Esophagus (tissue), 2 donors: ENCODE results near the gene RAD23A. TPM values are rescaled to one million over a fixed set of nuclear protein-coding genes. Genes with fewer than 3 reads are reported as not detected.
A peak's percentile ranks its signal among the peaks of the same experiment; 100 is the strongest.
"Not testable (repeated sequence)": the region's sequence is repeated elsewhere in the genome, so short reads cannot be mapped to it uniquely, and the experiment has no call there.

Experiments used
- H3K27ac ChIP-seq, 2 donors: one replicate each; pipeline ENCODE4 v1.5.1; 2013; ENCODE audit warnings: low read depth in 2 of 2, mild to moderate bottlenecking in 2 of 2, inconsistent platforms in 1 of 2, low read length in 1 of 2, moderate library complexity in 1 of 2
- H3K27me3 ChIP-seq, 2 donors: one replicate each; pipeline ENCODE4 v1.6.1; 2013; ENCODE audit warnings: low read length in 2 of 2, control low read depth in 1 of 2, mild to moderate bottlenecking in 1 of 2; ENCODE audit not compliant: insufficient read depth in 2 of 2, control insufficient read depth in 1 of 2
- H3K36me3 ChIP-seq, 2 donors: one replicate each; pipeline ENCODE4 v1.6.1; 2013; ENCODE audit warnings: low read length in 1 of 2; ENCODE audit not compliant: control insufficient read depth in 2 of 2, insufficient read depth in 2 of 2
- H3K4me1 ChIP-seq, 2 donors: one replicate each; pipeline ENCODE4 v1.6.1; 2013; ENCODE audit warnings: low read length in 1 of 2; ENCODE audit not compliant: control insufficient read depth in 2 of 2, insufficient read depth in 2 of 2
- H3K4me3 ChIP-seq, 2 donors: one replicate each; pipeline ENCODE4 v1.5.1; 2013; ENCODE audit warnings: low read length in 2 of 2, mild to moderate bottlenecking in 2 of 2, low read depth in 1 of 2, moderate library complexity in 1 of 2
- H3K9me3 ChIP-seq, 2 donors: one replicate each; pipeline ENCODE4 v1.6.1; 2013; ENCODE audit warnings: mild to moderate bottlenecking in 2 of 2, low read depth in 1 of 2, low read length in 1 of 2, moderate library complexity in 1 of 2; ENCODE audit not compliant: control insufficient read depth in 2 of 2, insufficient read depth in 1 of 2
- WGBS, 2 donors: extraction: QIAGEN DNeasy Blood & Tissue Kit; methylation state at CpG; one replicate each; pipeline ENCODE4 v1.1.7; 2013; 5-methylcytosine and 5-hydroxymethylcytosine counted together
- polyA plus RNA-seq, 2 donors: library from polyadenylated mRNA; stranded (reverse); fragments of 200-250 nt; gene quantifications; one replicate each; pipeline ENCODE4 v1.2.3, GENCODE V29; 2013
- donor health status: healthy with polysubstance abuse.
- donor health status: Bipolar disorder and iron deficiency.

The RAD23A gene
- polyA plus RNA-seq, 2 donors, result 73.9 to 81.0 TPM

DNA sequence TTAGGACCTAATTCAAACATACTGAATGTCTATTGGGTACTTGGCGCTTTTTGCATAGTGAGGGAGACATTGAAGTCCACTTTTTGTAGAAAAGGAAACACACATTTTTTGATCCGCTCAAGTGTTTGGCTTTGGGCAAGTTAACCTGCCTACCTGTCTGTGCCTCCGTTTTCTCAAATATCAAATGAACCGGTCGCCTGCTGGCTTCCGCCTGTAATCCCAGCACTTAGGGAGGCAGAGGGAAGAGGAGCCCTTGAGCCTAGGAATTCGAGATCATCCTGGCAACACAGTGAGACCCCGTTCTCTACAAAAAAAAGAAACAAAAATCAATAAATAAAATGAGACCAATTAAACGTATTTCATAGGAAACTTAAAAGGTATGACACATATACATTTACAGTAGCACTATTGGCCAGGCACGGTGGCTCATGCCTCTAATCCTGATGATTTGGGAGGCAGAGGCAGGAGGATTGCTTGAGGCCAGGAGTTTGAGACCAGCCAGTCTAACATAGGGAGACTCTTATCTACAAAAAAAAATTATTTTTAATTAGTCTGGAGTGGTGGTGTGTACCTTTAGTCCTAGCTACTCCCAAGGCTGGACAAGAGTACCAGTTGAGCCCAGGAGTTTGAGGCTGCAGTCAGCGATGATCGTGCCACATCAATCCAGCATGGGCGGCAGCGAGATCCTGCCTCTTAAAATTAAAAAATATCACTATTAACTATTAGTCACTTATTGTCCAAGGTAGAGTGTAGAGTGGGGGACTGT is 1.3 kb downstream of the RAD23A start:
- no peaks in the 10 kb centered on the region for H3K9me3 ChIP-seq
- peaks cover 23 to 48% of the 10 kb centered on the region in 2 donors for H3K36me3 ChIP-seq
- H3K27me3 ChIP-seq, result no peaks in the 10 kb centered on the region
- H3K27ac ChIP-seq, result peak overlapping the region; percentile 36 to 98
- peaks cover 2 to 6% of the 10 kb centered on the region in 2 donors for H3K4me1 ChIP-seq
- 52 to 59% methylated on average over 14 of the region's 14 CpGs for WGBS, 2 donors
- H3K4me3 ChIP-seq, result peak overlapping the region; percentile 74 to 86

DNA sequence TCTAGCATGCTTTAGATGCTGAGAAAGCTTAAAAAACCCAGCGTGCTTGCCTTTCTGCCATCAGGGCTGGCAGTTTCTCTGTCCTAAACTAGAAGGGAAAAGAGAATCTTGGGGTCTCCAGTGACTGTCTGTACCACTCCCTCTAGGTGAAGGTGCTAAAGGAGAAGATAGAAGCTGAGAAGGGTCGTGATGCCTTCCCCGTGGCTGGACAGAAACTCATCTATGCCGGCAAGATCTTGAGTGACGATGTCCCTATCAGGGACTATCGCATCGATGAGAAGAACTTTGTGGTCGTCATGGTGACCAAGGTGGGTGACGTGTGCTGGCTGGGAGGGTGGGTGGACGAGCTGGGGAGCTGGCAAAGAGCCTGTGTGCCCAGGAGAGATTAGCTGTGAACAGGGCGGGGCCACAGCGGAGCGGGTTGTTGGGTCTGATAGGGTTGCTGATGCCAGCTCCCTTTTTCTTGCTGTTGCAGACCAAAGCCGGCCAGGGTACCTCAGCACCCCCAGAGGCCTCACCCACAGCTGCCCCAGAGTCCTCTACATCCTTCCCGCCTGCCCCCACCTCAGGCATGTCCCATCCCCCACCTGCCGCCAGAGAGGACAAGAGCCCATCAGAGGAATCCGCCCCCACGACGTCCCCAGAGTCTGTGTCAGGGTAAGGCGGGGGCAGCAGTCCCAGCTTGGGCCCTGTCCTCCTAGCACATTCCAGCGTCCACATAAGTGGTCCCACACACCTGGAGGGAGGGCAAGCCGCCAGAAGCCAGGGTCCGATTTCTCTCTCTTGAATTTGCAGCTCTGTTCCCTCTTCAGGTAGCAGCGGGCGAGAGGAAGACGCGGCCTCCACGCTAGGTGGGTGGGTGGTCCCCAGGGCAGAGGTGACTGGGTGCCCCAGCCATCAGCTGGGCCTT is 2.3 kb downstream of the RAD23A start:
- WGBS, 2 donors, result 80 to 83% methylated on average over 27 to 28 of the region's 28 CpGs
- Histone ChIP-seq H3K27ac (no peak overlapping the region), H3K9me3 (no peaks in the 10 kb centered on the region), H3K4me1 (peaks cover 2 to 6% of the 10 kb centered on the region in 2 donors), H3K36me3 (peaks cover 26 to 48% of the 10 kb centered on the region in 2 donors), H3K27me3 (no peaks in the 10 kb centered on the region), H3K4me3 (no peak overlapping the region)

GRCh38 chr19:12948612-12949362 is 3.1 kb downstream of the RAD23A start:
- H3K4me3 ChIP-seq, result no peak overlapping the region
- H3K4me1 ChIP-seq, result peaks cover 2 to 10% of the 10 kb centered on the region in 2 donors
- H3K36me3 ChIP-seq, result peaks cover 23 to 43% of the 10 kb centered on the region in 2 donors
- no peaks in the 10 kb centered on the region for H3K27me3 ChIP-seq
- no peaks in the 10 kb centered on the region for H3K9me3 ChIP-seq
- 84 to 91% methylated on average over 30 of the region's 30 CpGs for WGBS, 2 donors
- H3K27ac ChIP-seq, result no peak overlapping the region

DNA sequence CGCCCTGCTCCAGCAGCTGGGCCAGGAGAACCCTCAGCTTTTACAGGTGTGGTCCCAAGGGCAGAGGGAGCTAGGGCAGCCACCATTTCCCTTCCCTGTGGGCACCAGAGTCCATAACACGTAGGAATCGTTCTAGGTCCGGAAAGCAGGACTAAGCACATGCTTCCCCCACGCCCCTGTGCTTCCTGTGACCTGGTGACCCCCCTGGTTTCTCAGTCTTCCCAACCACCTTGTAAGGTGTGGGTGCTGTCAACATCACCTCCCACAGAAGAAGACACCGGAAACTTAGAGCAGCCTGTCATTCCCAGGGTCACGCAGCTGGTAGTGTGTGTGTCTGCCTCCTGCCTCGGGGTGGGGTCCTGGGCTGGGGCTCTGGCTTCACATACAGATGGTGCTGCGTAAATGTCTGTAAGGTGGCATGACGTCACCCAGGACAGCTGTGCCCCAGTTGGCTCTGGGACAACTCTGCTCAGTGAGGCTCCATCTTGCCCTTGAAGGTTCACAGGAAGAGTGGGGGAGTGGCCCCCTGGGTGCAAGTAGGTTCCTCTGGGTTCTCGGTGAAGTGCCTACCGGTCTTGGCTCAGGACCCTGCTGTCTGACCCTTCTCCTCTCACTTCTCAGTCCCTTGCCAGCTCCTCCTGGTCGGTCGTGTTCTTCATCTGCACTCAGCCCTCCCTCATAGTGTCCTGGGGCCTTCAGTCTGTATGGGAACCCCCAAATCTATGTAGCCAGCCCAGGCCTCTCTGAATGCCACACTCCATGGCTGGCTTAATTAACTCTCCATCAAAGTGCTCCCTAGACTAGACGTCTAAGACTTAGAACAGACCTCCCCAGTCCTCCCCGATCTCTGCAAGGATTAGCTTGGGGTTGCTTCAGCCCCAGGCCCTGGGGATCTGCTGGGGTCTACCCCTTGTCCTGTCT is 4.0 kb downstream of the RAD23A start:
- Histone ChIP-seq H3K4me3 (no peak overlapping the region), H3K27me3 (no peaks in the 10 kb centered on the region), H3K27ac (no peak overlapping the region), H3K4me1 (peaks cover 5 to 15% of the 10 kb centered on the region in 2 donors), H3K9me3 (no peaks in the 10 kb centered on the region), H3K36me3 (peaks cover 21 to 40% of the 10 kb centered on the region in 2 donors)
- WGBS, 2 donors, result 81 to 86% methylated on average over 16 of the region's 16 CpGs

DNA sequence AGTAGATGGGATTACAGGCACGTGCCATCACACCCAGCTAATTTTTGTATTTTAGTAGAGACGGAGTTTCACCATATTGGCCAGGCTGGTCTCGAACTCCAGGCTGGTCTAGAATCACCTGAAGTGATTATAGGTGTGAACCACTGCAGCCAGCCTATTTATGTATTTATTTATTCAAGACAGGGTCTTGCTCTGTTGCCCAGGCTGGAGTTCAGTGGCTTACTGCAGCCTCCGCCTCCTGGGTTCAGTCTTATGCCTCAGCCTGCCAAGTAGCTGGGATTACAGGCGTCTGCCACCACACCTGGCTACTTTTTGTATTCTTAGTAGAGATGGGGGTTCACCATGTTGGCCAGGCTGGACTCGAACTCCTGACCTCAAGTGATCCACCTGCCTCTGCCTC is 6.4 kb downstream of the RAD23A start:
- not testable (repeated sequence) for H3K9me3 ChIP-seq, H3K27me3 ChIP-seq, H3K4me3 ChIP-seq
- Histone ChIP-seq H3K4me1 (peaks cover 4 to 15% of the 10 kb centered on the region in 2 donors), H3K36me3 (peaks cover 21 to 40% of the 10 kb centered on the region in 2 donors), H3K27ac (peak overlapping the region in 1 of 2 donors; percentile 83)
- WGBS, 2 donors, result 88 to 90% methylated on average over 6 of the region's 6 CpGs

DNA sequence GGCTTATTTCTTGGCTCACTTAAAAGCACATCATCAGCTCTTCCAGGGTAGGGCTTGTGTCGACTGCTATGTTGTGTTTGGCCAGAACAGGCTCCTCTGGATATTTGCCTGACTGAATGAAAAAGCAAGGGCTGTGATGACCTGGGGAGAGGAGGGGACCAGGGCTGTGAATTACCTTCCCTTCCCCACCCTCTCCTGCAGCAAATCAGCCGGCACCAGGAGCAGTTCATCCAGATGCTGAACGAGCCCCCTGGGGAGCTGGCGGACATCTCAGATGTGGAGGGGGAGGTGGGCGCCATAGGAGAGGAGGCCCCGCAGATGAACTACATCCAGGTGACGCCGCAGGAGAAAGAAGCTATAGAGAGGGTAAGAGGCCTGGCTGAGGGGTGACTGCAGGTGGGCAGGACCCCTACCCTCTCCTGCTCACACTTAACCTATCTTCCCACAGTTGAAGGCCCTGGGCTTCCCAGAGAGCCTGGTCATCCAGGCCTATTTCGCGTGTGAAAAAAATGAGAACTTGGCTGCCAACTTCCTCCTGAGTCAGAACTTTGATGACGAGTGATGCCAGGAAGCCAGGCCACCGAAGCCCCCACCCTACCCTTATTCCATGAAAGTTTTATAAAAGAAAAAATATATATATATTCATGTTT is 7.0 kb downstream of the RAD23A start:
- Histone ChIP-seq H3K4me1 (peaks cover 4 to 15% of the 10 kb centered on the region in 2 donors), H3K9me3 (no peaks in the 10 kb centered on the region), H3K27me3 (no peaks in the 10 kb centered on the region), H3K4me3 (no peak overlapping the region), H3K36me3 (peaks cover 21 to 40% of the 10 kb centered on the region in 2 donors), H3K27ac (peak overlapping the region; percentile 55 to 83)
- 52 to 55% methylated on average over 12 of the region's 12 CpGs for WGBS, 2 donors

DNA sequence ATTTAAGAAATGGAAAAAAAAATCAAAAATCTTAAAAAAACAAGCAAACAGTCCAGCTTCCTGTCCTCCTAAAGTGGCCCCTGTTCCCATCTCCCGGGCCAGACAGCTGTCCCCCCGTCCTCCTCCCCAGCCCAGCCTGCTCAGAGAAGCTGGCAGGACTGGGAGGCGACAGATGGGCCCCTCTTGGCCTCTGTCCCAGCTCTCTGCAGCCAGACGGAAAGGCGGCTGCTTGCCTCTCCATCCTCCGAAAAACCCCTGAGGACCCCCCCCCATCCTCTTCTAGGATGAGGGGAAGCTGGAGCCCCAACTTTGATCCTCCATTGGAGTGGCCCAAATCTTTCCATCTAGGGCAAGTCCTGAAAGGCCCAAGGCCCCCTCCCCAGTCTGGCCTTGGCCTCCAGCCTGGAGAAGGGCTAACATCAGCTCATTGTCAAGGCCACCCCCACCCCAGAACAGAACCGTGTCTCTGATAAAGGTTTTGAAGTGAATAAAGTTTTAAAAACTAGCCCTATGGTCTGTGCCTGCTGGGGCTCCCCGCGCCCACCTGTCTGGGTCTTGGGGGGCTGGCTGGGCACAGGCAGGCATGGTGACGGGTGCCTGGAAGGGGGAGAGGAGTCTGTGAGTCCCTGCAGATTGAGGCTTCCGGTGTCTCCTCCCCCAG is 7.6 kb downstream of the RAD23A start:
- Histone ChIP-seq H3K4me1 (peaks cover 4 to 12% of the 10 kb centered on the region in 2 donors), H3K4me3 (no peak overlapping the region), H3K9me3 (no peaks in the 10 kb centered on the region), H3K27ac (peak overlapping the region; percentile 32 to 91), H3K36me3 (peaks cover 21 to 33% of the 10 kb centered on the region in 2 donors), H3K27me3 (no peaks in the 10 kb centered on the region)
- 54 to 58% methylated on average over 11 of the region's 11 CpGs for WGBS, 2 donors
